Inflammatory macrophage treated with lipopolysaccharide for 1 hour (primary cell): ENCODE data around the gene LRRC55.

Experiments used
- DNase-seq, 2 donors: peaks; one replicate each; pipeline ENCODE4 v3.0.0-alpha.2; 2020 to 2022

The LRRC55 gene

GRCh38 chr11:57203882-57204480 is 22.2 kb downstream of the LRRC55 start:
- no peak for DNase-seq

GRCh38 chr11:57205041-57205641 is 23.4 kb downstream of the LRRC55 start:
- no peak for DNase-seq

- no peak for DNase-seq
Measured at GRCh38 chr11:57207168-57207567, 25.4 kb downstream of the LRRC55 start.

- DNase-seq = no peak
Measured at GRCh38 chr11:57210781-57211180, 29.0 kb downstream of the LRRC55 start.

- peak; percentile 12 to 13 for DNase-seq
Measured at GRCh38 chr11:57213342-57214097, 31.8 kb downstream of the LRRC55 start.

- DNase-seq = no peak
Measured at GRCh38 chr11:57214098-57214417, 32.3 kb downstream of the LRRC55 start.

GRCh38 chr11:57214494-57214893 is 32.7 kb downstream of the LRRC55 start:
- DNase-seq = no peak

GRCh38 chr11:57216463-57216862 is 34.7 kb downstream of the LRRC55 start:
- DNase-seq = no peak

- DNase-seq = no peak
Measured at GRCh38 chr11:57217053-57217452, 35.3 kb downstream of the LRRC55 start.

GRCh38 chr11:57219021-57219627 is 37.4 kb downstream of the LRRC55 start:
- peak; percentile 54 to 61 for DNase-seq

- DNase-seq = no peak
Measured at GRCh38 chr11:57222239-57222638, 40.5 kb downstream of the LRRC55 start.

GRCh38 chr11:57223601-57224000 is 41.8 kb downstream of the LRRC55 start:
- no peak for DNase-seq

GRCh38 chr11:57224128-57224527 is 42.4 kb downstream of the LRRC55 start:
- no peak for DNase-seq

GRCh38 chr11:57224537-57224936 is 42.8 kb downstream of the LRRC55 start:
- no peak for DNase-seq

GRCh38 chr11:57228600-57228999 is 46.8 kb downstream of the LRRC55 start:
- DNase-seq = no peak

- no peak for DNase-seq
Measured at GRCh38 chr11:57230316-57230715, 48.6 kb downstream of the LRRC55 start.

- no peak for DNase-seq
Measured at GRCh38 chr11:57230791-57231538, 49.2 kb downstream of the LRRC55 start.

- DNase-seq = no peak
Measured at GRCh38 chr11:57231539-57232253, 49.9 kb downstream of the LRRC55 start.

- no peak for DNase-seq
Measured at GRCh38 chr11:57233702-57234101, 51.9 kb downstream of the LRRC55 start.

GRCh38 chr11:57235761-57236703 is 54.3 kb downstream of the LRRC55 start:
- DNase-seq = no peak

- no peak for DNase-seq
Measured at GRCh38 chr11:57237204-57237681, 55.5 kb downstream of the LRRC55 start, which contains the start of gene APLNR. TSS of gene APLNR (minus strand) at chr11:57237250. CDS start at chr11:57237004, 246 bp downstream.
